Measurements from ENCODE around the gene AP2A1.

DNA sequence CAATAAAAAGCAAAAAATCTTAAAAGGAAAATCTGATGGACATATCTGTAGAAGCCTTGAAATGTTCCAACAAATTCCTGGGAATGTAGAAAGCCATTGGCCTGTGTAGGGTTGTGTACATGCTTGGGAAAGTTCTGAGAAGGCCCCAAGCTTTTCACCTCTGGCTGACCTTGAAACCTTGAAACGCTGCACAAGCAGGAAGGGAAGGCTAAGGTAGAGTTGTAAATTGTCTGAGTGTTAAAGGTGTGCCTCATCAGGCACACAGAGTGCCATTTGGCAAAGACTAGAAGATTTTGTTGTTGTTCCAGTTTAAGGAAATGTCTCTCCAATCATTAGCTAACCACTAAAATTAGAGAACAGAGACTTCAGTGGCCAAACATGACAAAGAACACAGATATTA is 14.1 kb upstream of the AP2A1 start:
- TF ChIP-seq, protein P1, sequence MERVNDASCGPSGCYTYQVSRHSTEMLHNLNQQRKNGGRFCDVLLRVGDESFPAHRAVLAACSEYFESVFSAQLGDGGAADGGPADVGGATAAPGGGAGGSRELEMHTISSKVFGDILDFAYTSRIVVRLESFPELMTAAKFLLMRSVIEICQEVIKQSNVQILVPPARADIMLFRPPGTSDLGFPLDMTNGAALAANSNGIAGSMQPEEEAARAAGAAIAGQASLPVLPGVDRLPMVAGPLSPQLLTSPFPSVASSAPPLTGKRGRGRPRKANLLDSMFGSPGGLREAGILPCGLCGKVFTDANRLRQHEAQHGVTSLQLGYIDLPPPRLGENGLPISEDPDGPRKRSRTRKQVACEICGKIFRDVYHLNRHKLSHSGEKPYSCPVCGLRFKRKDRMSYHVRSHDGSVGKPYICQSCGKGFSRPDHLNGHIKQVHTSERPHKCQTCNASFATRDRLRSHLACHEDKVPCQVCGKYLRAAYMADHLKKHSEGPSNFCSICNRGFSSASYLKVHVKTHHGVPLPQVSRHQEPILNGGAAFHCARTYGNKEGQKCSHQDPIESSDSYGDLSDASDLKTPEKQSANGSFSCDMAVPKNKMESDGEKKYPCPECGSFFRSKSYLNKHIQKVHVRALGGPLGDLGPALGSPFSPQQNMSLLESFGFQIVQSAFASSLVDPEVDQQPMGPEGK (CRISPR knock-in tag; IDR thresholded peaks at IDR 0.05; ENCODE audit: borderline replicate concordance): no peak
- TF ChIP-seq TCF4 (CRISPR knock-in tag; IDR thresholded peaks at IDR 0.05; ENCODE audit: borderline replicate concordance) (no peak), ZFP3 (CRISPR knock-in tag; IDR thresholded peaks at IDR 0.05) (no peak), BACH2 (CRISPR knock-in tag; IDR thresholded peaks at IDR 0.05; ENCODE audit: borderline replicate concordance) (no peak), ARNTL (CRISPR knock-in tag; IDR thresholded peaks at IDR 0.05; ENCODE audit: borderline replicate concordance, low read depth) (no peak), ZNF70 (CRISPR knock-in tag; IDR thresholded peaks at IDR 0.05) (no peak), CSDC2 (CRISPR knock-in tag; IDR thresholded peaks at IDR 0.05) (no peak)
- TF ChIP-seq, protein P2, sequence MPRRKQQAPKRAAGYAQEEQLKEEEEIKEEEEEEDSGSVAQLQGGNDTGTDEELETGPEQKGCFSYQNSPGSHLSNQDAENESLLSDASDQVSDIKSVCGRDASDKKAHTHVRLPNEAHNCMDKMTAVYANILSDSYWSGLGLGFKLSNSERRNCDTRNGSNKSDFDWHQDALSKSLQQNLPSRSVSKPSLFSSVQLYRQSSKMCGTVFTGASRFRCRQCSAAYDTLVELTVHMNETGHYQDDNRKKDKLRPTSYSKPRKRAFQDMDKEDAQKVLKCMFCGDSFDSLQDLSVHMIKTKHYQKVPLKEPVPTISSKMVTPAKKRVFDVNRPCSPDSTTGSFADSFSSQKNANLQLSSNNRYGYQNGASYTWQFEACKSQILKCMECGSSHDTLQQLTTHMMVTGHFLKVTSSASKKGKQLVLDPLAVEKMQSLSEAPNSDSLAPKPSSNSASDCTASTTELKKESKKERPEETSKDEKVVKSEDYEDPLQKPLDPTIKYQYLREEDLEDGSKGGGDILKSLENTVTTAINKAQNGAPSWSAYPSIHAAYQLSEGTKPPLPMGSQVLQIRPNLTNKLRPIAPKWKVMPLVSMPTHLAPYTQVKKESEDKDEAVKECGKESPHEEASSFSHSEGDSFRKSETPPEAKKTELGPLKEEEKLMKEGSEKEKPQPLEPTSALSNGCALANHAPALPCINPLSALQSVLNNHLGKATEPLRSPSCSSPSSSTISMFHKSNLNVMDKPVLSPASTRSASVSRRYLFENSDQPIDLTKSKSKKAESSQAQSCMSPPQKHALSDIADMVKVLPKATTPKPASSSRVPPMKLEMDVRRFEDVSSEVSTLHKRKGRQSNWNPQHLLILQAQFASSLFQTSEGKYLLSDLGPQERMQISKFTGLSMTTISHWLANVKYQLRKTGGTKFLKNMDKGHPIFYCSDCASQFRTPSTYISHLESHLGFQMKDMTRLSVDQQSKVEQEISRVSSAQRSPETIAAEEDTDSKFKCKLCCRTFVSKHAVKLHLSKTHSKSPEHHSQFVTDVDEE (CRISPR knock-in tag; IDR thresholded peaks at IDR 0.05): no peak
- TF ChIP-seq, protein P3, sequence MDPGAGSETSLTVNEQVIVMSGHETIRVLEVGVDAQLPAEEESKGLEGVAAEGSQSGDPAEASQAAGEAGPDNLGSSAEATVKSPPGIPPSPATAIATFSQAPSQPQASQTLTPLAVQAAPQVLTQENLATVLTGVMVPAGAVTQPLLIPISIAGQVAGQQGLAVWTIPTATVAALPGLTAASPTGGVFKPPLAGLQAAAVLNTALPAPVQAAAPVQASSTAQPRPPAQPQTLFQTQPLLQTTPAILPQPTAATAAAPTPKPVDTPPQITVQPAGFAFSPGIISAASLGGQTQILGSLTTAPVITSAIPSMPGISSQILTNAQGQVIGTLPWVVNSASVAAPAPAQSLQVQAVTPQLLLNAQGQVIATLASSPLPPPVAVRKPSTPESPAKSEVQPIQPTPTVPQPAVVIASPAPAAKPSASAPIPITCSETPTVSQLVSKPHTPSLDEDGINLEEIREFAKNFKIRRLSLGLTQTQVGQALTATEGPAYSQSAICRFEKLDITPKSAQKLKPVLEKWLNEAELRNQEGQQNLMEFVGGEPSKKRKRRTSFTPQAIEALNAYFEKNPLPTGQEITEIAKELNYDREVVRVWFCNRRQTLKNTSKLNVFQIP (CRISPR knock-in tag; IDR thresholded peaks at IDR 0.05; ENCODE audit: borderline replicate concordance, low read depth): no peak
- TF ChIP-seq, protein P4, sequence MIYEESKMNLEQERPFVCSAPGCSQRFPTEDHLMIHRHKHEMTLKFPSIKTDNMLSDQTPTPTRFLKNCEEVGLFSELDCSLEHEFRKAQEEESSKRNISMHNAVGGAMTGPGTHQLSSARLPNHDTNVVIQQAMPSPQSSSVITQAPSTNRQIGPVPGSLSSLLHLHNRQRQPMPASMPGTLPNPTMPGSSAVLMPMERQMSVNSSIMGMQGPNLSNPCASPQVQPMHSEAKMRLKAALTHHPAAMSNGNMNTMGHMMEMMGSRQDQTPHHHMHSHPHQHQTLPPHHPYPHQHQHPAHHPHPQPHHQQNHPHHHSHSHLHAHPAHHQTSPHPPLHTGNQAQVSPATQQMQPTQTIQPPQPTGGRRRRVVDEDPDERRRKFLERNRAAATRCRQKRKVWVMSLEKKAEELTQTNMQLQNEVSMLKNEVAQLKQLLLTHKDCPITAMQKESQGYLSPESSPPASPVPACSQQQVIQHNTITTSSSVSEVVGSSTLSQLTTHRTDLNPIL (CRISPR knock-in tag; IDR thresholded peaks at IDR 0.05; ENCODE audit: low read depth): no peak

Data from SK-N-SH treated with all-trans-retinoic acid at 6 μM for 48 hours (cell line).